ENCODE data around the gene AGMO.

GRCh38 chr7:15580604-15581351 is 19.0 kb upstream of the AGMO start:
- TF ChIP-seq, protein P1, sequence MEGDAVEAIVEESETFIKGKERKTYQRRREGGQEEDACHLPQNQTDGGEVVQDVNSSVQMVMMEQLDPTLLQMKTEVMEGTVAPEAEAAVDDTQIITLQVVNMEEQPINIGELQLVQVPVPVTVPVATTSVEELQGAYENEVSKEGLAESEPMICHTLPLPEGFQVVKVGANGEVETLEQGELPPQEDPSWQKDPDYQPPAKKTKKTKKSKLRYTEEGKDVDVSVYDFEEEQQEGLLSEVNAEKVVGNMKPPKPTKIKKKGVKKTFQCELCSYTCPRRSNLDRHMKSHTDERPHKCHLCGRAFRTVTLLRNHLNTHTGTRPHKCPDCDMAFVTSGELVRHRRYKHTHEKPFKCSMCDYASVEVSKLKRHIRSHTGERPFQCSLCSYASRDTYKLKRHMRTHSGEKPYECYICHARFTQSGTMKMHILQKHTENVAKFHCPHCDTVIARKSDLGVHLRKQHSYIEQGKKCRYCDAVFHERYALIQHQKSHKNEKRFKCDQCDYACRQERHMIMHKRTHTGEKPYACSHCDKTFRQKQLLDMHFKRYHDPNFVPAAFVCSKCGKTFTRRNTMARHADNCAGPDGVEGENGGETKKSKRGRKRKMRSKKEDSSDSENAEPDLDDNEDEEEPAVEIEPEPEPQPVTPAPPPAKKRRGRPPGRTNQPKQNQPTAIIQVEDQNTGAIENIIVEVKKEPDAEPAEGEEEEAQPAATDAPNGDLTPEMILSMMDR (IDR thresholded peaks at IDR 0.05), result no peak
- no peak for TF ChIP-seq POLR2A (IDR thresholded peaks at IDR 0.05)

Data from prostate gland (tissue), 2 donors.